ENCODE data around the gene CIAO2B.
"Not testable (repeated sequence)": the region's sequence is repeated elsewhere in the genome, so short reads cannot be mapped to it uniquely, and the experiment has no call there.

Gene CIAO2B

DNA sequence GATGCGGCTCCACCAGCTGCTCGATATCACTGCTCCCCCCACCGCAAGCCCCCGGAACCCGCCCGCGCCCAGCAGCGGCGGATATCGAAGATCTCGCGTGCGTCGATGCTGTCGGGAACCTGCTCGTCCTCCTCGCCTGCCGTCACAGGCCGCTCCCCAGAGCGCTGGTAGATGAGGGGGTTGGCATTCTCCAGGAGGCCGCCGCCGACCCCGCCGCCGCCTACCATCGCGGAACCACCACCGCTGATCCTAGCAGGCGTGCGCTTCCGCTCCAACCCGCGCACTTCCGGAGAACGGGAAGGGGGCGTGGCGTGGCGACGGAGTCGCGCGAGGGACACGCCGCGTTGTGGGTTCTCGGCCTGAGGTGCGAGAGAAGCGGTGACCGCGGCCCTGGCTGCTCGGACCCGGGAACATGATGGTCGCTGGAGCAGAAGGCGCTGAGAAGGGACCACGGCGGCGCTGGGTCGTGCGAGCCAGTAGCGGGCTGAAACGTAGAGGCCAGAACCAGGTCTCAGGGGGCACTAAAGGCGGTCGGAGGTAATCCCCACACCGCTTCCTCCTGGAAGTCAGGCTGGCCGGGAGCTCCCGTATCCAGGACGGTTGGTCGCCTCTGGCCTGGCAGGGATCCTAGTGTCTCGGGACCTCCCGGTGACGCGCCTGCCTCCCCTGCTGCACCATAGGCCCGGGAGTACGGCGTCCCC is at the start of gene CIAO2B:
TSS of gene CIAO2B (minus strand) at position 265 of the 701 bp plus-strand sequence. CDS start at position 227, 38 bp downstream.
- peak; percentile 93 for DNase-seq

DNA sequence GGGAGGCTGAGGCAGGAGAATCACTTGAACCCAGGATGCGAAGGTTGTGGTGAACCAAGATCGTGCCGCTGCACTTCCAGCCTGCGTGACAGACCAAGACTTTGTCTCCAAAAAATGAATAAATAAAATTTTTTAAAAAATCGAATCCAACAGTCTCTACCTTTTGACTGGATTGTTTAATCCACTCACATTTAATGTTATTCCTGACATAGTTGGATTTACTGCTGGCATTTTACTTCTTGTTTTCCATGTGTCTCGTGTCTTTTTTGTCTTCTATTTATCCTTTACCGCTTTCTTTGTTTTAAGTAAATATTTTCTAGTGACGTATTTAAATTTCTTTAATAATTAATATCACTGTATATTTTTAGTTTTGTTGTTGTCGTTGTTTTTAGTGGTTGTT is 48.8 kb upstream of the CIAO2B start:
- no peak for DNase-seq

DNA sequence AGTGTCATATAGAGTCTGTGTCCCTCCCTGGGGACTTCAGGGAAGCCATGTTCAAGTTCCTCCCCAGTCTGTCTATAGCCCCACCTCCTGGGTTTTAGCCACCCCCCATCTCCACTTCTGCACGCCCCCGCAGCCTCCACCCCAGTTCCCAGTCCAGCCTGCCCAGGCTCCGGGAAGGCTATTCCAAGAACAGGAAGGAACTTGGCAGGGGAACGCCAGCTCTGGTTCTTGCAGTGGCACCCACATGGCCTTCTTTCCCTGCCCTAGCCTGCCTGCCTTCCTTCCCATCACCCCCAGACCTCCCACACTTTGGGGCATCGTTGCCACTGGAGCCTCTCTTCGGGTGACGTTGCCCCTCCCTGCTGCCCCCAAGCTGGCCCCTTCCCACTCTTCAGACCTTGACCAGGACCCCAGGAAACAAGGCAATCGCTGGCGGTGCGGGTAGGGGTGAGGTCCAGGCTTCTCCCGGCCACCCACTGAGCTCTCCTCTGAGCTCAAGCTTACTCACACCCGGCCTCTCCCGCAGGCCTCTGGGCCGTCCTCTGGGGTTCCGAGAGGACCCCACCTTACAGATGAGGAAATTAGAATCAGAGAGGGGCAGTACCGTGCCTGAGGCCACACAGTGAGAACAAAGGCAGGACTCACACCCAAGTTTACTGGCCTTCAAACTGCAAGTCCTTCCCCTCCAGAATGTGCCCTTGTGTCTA is 45.0 kb upstream of the CIAO2B start:
- DNase-seq, result no peak

DNA sequence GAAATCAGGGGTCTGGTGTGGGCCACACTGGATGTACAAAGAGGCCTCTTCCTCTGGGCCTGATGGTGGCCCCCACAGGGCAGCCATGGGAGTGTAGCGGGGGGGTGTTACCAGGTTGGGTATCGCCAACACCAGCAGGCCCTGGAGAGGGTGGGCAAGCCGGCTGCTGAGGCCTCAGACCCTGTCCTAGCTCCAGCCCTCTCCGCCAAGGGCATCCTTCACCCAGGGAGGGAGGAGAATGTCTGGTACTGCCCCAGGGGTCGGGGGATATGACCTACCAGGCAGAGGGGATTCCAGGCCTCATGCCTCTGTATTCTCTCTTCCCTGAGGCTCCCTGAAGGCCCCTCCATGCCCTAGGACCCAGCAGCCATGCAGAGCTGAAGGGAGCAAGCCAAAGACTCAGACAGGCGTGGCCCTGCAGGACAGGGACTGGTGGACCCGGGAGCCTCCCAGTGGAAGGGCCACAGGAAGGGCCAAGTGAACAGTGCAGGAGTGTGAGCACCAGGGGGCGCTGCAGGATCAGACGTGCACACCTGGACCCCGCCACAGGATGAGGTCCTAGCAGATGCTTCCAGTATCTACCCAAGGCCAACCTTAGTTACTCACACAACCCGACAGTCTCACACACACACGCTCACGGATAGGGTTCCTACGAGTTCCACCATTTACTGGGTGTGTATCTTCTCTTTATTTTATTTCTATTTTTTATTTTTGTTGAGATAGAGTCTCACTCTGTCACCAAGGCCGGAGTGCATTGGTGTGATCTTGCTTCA is 43.3 kb upstream of the CIAO2B start:
- peak; percentile 88 for DNase-seq

DNA sequence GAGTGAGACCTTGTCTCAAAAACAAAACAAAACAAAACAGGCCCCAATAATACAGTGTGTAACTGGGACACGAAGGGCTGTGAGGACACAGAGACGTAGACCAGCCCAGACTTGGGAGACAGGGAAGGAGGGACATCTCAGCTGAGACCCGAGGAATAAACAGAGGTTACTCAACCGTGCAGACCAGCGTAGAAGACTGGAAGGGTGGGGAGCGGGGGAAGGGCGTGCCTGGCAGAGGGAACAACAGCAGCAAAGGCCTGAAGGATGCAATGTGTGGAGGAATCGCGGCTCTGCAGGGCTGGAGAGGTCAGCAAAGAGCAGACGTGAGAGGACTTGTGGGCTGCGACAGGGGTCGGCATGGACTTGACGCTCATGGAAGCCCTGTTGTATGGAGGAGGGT is 42.5 kb upstream of the CIAO2B start:
- DNase-seq, result no peak

DNA sequence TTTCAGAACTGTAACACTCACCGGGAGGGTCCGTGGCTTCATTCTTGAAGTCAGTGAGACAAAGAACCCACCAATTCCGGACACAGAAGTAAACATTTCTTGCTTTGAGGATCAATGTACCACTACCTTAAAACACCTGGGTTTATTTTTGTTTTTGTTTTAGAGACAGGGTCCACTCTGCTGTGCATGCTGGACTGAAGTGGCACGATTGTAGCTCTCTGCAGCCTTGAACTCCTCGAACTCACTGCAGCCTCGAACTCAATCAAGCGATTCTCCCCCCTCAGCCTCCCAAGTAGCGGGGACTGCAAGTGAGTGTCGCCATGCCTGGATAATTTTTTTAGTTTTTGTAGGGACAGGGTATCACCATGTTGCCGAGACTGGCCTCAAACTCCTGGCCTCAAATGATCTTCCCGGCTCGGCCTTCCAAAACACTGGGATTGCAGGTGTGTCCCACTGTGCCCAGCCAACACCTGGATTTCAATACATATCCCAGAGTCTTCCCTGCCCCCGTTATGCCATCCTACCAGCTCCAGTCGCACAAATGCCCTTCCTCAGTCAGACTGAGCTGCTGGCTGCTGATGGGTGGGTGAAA is 41.2 kb upstream of the CIAO2B start:
- DNase-seq, result no peak

DNA sequence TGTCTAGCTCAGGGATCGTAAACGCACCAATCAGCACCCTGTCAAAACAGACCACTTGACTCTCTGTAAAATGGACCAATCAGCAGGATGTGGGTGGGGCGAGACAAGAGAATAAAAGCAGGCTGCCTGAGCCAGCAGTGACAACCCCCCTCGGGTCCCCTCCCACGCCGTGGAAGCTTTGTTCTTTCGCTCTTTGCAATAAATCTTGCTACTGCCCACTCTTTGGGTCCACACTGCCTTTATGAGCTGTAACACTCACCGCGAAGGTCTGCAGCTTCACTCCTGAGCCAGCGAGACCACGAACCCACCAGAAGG is 40.7 kb upstream of the CIAO2B start:
- DNase-seq, result not testable (repeated sequence)

DNA sequence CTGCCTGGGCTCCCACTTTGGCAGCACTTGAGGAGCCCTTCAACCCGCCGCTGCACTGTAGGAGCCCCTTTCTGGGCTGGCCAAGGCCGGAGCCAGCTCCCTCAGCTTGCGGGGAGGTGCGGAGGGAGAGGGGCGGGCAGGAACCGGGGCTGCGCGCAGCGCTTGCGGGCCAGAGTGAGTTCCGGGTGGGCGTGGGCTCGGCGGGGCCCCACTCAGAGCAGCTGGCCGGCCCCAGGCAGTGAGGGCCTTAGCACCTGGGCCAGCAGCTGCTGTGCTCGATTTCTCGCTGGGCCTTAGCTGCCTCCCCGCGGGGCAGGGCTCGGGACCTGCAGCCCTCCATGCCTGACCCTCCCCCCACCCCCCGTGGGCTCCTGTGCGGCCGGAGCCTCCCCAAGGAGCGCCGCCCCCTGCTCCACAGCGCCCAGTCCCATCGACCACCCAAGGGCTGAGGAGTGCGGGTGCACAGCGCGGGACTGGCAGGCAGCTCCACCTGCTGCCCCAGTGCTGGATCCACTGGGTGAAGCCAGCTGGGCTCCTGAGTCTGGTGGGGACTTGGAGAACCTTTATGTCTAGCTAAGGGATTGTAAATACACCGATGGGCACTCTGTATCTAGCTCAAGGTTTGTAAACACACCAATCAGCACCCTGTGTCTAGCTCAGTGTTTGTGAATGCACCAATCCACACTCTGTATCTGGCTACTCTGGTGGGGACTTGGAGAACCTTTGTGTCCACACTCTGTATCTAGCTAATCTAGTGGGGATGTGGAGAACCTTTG is 40.1 kb upstream of the CIAO2B start:
- DNase-seq, result not testable (repeated sequence)

DNA sequence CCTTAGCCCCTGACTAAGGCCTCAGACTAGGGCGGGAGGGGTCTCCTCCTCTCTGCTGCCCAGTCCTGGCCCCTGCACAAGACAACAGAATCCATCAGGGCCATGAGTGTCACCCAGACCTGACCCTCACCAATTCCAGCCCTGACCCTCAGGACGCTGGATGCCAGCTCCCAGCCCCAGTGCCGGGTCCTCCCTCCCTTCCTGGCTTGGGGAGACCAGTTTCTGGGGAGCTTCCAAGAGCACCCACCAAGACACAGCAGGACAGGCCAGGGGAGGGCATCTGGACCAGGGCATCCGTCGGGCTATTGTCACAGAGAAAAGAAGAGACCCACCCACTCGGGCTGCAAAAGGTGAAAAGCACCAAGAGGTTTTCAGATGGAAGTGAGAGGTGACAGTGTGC is 39.5 kb upstream of the CIAO2B start:
- no peak for DNase-seq

DNA sequence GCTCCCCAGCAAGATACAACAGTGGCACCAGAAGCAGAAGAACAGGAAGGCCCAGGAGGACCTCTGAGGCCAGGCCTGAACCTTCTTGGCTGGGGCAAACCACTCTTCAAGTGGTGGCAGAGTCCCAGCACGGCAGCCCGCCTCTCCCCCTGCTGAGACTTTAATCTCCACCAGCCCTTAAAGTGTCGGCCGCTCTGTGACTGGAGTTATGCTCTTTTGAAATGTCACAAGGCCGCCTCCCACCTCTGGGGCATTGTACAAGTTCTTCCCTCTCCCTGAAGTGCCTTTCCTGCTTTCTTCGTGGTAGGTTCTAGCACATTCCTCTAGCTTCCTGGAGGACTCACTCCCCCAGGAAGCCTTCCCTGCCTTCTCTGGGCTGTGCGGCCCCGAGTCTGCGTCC is 38.8 kb upstream of the CIAO2B start:
- no peak for DNase-seq

DNA sequence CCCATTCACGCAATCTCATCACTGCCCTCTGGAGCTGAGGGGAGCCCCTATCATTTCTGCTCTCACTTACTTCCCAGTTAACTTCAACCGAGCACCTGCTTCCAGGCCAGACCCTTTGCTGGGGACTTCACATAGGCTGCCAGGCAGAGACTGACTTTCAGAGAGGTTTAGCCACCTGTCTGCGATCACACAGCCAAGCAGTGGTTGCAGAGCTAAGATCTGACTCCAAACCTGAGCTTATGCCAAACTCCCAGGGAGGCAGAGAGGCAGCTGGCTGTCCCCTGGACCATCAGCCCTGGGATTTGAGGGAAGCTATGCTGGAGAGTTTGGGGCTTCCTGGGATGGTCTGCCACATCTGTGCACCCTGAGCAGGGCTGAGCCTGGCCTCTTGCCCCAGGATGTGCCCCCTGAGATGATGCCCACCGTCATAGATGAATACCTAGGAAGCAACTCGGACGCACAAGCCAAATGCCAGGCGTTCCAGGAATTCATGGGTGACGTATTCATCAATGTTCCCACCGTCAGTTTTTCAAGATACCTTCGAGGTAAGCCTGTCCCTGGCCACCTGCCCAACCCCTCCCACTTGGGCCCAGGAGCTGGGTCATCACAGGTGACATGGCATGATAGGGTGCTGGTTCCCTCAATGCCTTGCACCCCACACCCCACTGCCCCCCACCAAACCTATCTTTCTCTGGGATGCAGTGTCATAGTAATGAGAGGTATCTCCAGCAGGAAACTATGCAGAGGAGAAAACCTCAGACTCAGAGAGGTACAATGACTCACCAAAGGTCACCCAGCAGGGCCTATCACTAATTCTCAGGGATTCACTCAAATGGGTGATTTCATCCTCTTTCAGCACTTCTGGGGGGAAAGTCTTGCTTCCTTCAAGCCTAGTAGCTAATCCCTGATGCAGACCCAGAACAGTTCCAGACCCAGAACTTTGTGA is 36.8 kb upstream of the CIAO2B start:
- no peak for DNase-seq

DNA sequence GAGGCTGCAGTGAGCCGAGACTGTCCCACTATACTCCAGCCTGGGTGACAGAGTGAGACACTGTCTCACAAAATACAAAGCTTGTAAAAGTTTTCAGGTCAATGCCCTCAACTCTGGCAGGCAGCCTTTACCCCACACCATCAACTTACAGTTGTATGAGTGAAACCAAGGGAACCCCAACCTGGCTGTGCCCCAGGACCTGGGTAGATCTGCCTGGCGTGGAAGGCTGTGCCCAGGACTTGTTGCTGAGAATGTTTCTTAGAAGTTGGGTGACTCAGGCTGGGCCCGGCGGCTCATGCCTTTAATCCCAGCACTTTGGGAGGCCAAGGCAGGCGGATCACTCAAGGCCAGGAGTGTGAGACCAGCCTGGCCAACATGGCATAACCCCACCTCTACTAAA is 34.6 kb upstream of the CIAO2B start:
- no peak for DNase-seq

DNA sequence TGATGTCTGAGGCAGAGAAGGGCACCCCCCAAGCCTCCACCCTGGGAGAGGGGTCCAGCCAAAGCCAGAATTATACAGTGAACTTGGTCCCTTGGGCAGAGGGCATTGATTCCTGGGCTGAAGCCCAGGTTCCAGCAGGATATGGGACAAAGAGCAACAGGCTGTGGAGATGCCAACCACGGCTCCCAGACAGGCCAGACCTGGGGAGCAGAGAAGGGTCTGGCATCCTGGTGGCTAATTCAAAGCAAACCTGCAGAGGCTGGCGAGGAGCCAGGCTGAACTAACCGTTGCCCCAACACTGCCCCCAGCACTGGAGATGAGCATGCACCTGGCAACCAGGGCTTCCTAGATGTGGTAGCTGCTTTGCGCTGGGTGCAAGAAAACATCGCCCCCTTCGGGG is 29.8 kb upstream of the CIAO2B start:
- DNase-seq, result no peak

DNA sequence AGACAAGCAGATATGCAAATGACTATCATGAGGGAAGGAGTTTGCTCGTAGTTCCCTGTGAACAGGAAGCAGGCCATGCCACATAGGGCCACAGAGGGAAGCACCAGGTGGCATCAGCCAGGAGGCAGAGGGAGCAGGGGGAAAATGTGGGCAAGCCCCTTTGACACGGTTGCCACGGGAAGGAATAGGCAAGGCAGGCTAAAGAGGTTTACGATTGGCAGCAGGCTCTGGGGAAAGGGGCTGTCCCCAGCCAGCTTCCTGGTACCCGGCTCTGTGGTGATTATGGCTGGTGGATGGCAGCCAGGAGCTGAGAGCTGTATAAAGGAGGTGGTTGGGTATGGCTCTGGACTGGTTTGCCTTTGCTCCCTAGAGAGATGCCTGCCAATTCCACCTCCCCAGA is 27.7 kb upstream of the CIAO2B start:
- no peak for DNase-seq

DNA sequence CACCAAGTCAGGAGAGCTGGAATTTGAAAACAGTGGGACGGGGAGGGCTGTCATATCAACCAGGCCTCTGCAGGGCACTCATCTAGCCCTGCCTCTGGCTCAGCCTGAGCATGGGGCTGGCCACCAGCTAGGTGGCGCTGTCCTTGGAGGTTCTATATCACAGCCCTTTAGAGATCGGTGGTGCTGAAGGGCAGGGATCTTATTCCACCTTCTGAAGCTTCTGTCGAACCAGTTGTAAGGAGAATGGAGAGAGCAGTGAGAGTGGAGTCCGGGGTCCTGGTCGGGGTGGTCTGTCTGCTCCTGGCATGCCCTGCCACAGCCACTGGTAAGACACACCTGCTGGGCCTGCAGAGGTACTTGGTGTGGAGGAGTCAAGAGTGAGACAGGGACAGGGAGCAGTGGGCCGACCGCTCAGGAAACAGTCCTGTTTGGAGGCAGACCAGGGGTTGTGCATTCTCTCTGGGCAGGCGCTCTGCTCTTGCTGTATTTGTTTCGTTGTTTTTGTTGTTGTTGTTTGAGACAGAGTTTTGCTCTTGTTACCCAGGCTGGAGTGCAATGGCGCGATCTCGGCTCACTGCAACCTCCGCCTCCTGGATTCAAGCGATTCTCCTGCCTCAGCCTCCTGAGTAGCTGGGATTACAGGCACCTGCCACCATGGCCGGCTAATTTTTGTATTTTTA is 27.0 kb upstream of the CIAO2B start, which contains the start of gene CES3:
TSS of gene CES3 (plus strand) at position 202 of the 680 bp plus-strand sequence. CDS start at position 244, 42 bp downstream.
- DNase-seq, result no peak

DNA sequence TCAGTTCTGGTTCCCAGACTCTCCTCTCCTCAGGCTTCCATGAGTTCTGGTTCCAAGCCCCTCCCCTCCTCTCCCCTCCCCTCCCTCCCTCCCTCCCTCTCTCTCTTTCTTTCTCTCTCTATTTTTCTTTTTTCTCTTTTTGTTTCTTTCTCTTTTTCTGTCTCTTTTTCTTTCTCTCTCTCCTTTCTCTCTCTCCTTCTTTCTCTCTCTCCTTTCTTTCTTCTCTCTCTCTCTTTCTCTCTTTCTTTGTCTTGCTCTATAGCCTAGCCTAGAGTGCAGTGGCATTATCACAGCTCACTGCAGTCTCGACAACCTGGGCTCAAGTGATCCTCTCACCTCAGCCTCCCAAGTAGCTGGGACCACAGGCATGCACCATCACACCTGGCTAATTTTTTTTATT is 26.1 kb upstream of the CIAO2B start:
- no peak for DNase-seq

DNA sequence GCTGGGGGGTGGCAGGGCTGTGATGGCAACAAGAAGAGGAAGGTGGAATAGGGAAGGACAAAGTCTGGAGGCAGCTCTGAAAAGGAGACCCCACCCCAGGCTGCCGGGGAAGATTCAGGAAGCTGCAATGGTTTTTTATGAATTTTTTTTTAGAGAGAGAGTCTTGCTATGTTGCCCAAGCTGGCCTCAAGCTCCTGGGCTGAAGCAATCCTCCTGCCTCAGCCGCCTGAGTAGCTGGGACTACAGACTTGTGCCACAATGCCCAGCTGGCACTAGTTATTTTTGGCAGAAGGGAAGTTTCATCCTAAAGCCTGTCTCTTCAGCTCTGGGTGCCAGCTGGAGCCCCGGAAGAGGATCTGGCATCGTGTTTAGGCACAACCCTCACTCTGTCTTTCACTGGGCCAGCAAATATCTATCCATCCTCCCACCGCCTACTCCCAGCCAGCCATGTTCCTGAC is 25.5 kb upstream of the CIAO2B start:
- no peak for DNase-seq

DNA sequence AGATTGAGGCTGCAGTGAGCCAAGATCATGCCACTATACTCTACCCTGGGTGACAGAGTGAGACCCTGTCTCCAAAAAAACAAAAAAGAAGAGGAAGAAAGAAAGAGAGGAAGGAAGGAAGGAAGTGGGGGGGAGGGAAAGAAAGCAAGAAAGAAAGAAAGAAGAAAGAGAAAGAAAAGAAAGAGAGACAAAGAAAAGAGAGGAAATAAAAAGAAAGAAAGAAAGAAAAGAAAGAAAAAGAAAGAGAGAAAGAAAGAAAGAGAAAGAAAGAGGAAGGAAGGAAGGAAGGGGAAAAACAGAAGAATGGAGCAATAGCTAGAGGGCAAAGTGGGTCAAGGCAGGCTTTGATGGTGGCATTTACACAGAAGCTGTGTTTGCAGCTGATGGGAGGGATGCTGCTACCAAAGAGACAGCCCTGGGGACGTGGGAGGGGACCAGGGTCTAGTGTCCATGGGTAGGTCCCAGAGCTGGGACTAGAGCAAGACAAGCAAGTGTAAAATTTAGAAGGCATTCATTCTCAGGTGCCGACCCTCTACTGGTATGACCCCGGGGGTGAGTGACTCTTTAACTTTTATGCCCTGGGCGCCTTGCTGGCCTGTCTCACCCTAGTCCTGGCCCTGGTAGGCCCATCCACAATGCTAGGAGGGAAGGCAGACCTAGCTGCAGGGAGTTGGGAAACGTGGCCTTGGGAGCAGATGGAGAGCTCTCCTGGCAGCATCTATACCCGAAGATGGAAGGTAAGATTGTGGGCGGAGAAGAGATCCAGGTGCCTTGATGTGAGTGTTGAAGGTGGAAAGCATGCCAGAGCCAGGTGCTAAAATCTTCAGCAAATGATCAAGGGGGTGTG is 24.9 kb upstream of the CIAO2B start:
- DNase-seq, result no peak

DNA sequence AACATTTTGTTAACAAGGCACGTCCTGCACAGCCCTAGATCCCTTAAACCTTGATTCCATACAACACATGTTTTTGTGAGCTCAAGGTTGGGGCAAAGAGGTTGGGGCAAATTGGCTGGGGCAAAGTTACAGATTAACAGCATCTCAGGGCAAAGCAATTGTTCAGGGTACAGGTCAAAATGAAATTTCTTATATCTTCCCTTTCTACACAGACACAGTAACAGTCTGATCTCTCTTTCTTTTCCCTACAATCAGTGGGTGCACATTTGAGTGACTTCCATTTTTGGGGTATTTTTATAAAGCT is 21.9 kb upstream of the CIAO2B start:
- DNase-seq, result not testable (repeated sequence)
